Spleen (tissue), 7 donors: ENCODE measurements around the gene PRCP.

ENCODE experiments used
- POLR2AphosphoS5 ChIP-seq, 3 donors: sonication (generic); formaldehyde crosslinking; IDR thresholded peaks; one replicate each; pipeline ENCODE4 v1.5.1; 2017; ENCODE audit warnings: antibody characterized with exemption in 3 of 3
- TF ChIP-seq, protein P1 (sequence below), 11 experiments: fragments of 200-600 bp in 7 of 11; fragments of 450-650 bp in 4 of 11; sonication (generic) in 4 of 11; IDR thresholded peaks in 8 of 11; conservative IDR thresholded peaks in 3 of 11; 1 replicate in 7 of 11; 2 replicates in 4 of 11; pipeline versions ENCODE4 v1.4.0 to v1.8.0; 2016 to 2021; ENCODE audit warnings: antibody characterized with exemption in 11 of 11, inconsistent platforms in 4 of 11, mild to moderate bottlenecking in 1 of 11
- donor health status: DM: no; HTN: no; CAD: no; lungs with moderate emphysema.
- donor health status: DM: no; HTN: no; CAD: no.
- donor health status: DM: no; HTN: no; CAD: no.

GRCh38 chr11:82890936-82891335 is 9.3 kb downstream of the PRCP start:
- TF ChIP-seq POLR2AphosphoS5 (IDR thresholded peaks at IDR 0.05) = no peak
- TF ChIP-seq, protein P1, sequence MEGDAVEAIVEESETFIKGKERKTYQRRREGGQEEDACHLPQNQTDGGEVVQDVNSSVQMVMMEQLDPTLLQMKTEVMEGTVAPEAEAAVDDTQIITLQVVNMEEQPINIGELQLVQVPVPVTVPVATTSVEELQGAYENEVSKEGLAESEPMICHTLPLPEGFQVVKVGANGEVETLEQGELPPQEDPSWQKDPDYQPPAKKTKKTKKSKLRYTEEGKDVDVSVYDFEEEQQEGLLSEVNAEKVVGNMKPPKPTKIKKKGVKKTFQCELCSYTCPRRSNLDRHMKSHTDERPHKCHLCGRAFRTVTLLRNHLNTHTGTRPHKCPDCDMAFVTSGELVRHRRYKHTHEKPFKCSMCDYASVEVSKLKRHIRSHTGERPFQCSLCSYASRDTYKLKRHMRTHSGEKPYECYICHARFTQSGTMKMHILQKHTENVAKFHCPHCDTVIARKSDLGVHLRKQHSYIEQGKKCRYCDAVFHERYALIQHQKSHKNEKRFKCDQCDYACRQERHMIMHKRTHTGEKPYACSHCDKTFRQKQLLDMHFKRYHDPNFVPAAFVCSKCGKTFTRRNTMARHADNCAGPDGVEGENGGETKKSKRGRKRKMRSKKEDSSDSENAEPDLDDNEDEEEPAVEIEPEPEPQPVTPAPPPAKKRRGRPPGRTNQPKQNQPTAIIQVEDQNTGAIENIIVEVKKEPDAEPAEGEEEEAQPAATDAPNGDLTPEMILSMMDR (IDR thresholded peaks at IDR 0.05 in 8 of 11, conservative IDR thresholded peaks at IDR 0.05 in 3 of 11) = no peak
